Caki2 (cell line): ENCODE measurements around the gene DCLK1. TPM values are rescaled to one million over a fixed set of nuclear protein-coding genes. Genes with fewer than 3 reads are reported as not detected.

Experiments
- DNase-seq: peaks from one replicate; pipeline ENCODE4 v3.0.0-alpha.2; 2015; ENCODE audit warnings: low read depth
- in situ Hi-C: cut with HindIII; loops from 2 replicates; pipeline ENCODE4 v1.10.0; 2016; ENCODE audit warnings: low sequenced_read_pairs, low pct_unique_long_range_greater_than_20kb, mixed read lengths
- total RNA-seq: library from RNA; depleted of rRNA; stranded (reverse); fragments of >200 nt; shearing (Covaris generic); gene quantifications from 2 replicates; pipeline ENCODE4 v1.2.3, GENCODE V29; 2014; ENCODE audit warnings: low replicate concordance

The DCLK1 gene
- total RNA-seq, 1 experiment from 2014 or later = 3.7 TPM

- DNase-seq = no peak
- in situ Hi-C loops = no loop called here
Measured at GRCh38 chr13:35839806-35840205, 291.4 kb downstream of the DCLK1 start.

DNA sequence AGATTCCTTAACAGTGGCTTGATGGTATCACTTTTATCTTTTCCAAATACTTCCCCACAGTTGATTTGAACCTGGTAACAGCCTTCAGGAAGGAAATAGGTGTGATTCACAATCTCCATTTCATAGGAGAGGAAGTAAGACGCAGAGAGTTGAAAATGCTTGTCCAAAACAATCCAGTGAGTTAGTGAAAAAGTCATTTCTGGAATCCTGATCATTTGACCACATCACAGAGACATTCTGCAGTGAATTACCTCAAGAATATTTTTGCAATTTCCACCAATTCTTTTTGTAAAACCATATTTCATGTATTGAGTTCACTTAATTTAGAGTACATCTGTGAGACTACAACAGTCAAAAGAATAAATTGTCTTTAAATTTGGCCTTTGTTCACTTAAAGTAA is 292.8 kb downstream of the DCLK1 start:
- no peak for DNase-seq
- in situ Hi-C loops = no loop called here

- in situ Hi-C loops = no loop called here
- DNase-seq = no peak
Measured at GRCh38 chr13:35836446-35836845, 294.7 kb downstream of the DCLK1 start.

DNA sequence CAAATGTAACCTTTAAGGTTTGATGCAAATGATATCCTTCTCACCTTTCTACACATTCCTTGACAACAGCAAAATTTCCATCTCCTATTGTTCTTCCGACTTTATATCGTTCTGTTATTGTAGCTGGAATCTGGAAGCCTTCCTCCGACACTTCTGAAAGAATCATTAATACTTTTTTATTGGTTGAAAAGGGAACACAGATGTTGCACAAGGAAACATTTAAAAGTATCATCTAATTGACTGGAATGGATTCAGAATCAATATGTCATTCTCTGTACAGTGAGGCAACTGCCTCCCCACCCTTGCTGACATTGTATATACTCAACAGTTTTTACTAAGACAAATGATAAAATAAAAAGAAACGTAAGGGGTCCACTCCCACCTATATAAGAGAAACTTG is 295.2 kb downstream of the DCLK1 start:
- in situ Hi-C loops = no loop called here
- no peak for DNase-seq

GRCh38 chr13:35833608-35834275 is 297.4 kb downstream of the DCLK1 start:
- DNase-seq = no peak
- in situ Hi-C loops = no loop called here

DNA sequence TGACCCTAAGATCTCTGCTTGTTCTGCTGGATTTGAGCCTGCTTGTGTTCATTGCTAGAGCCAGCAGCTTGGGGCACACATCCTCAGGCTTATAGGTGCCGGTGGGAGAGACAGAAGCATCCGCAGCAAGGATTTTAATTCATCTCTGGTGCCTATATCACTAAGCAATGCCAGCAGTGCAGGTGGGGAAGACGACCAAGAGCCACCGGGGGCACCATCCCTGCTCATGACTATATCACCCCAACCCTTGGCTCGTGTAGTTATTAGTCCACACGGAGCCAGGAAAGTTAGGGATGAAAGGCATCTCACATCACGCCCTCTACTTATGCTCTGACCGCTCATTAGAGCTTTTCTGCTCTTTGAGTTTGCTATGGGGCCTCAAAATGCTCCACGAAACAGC is 298.2 kb downstream of the DCLK1 start:
- in situ Hi-C loops = no loop called here
- no peak for DNase-seq

- in situ Hi-C loops = no loop called here
- DNase-seq = no peak
Measured at GRCh38 chr13:35832551-35832950, 298.6 kb downstream of the DCLK1 start.

- DNase-seq = no peak
- in situ Hi-C loops = no loop called here
Measured at GRCh38 chr13:35830850-35831450, 300.2 kb downstream of the DCLK1 start.

- in situ Hi-C loops = no loop called here
- no peak for DNase-seq
Measured at GRCh38 chr13:35826626-35827254, 304.4 kb downstream of the DCLK1 start.

DNA sequence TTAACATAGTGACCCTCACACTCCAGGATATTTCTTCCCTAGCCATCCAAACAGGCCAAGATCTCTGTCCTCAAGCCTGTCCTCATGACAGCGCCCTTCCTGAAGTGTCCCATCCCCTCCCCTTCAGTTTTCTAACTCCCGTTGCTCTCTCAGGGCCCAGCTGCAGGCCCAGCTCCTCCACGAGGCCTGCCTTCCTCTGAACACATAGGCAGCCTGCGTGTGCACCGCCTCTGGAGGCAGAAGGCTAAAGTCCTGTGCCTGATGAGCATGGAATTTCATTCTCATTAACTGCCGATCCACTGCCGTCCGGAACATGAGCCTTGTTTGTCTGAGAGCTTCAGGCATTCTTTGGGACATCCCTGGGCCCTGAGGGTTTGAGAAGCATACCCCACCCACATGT is 306.4 kb downstream of the DCLK1 start:
- no peak for DNase-seq
- in situ Hi-C loops = no loop called here

DNA sequence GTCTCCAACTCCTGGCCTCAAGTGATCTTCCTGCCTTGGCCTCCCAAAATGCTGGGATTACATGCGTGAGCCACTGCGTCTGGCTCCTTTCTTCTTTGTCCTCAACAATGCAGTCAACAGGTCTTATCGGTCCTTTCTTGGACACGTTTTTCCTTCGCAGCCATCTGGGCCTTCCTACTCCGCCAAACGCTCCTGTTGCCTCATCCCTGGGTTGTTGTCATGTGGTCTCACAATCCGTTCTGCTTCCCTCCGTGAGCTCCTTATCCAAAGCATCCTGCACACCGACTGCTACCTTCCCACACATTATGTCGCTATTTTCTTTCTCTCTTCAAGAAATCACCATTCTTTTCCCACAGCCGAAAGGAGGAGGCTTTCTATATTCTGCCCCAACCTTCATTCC is 306.8 kb downstream of the DCLK1 start:
- DNase-seq = no peak
- in situ Hi-C loops = no loop called here

DNA sequence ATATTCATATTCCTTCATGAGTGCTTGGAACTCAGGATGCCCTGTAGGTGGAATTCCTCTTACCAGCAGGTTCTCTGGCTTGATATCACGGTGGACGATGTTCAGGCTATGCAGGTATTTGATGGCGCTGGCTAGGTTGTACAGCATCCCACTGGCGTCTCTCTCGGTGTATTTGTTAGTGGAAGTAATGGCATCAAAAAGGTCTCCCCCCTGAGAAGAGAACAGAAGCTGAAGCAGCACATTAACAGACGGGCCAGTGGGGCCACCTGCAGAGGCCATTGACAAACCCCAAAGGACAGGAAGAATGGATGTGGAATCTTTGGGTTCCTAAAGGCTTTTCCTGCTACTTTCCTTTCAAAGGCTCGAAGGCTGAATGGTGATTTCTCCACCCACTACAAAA is 308.5 kb downstream of the DCLK1 start:
- in situ Hi-C loops = no loop called here
- no peak for DNase-seq

GRCh38 chr13:35818633-35819067 is 312.5 kb downstream of the DCLK1 start:
- peak; percentile 4 for DNase-seq
- in situ Hi-C loops = no loop called here

- in situ Hi-C loops = no loop called here
- DNase-seq = no peak
Measured at GRCh38 chr13:35817642-35818607, 313.3 kb downstream of the DCLK1 start.

DNA sequence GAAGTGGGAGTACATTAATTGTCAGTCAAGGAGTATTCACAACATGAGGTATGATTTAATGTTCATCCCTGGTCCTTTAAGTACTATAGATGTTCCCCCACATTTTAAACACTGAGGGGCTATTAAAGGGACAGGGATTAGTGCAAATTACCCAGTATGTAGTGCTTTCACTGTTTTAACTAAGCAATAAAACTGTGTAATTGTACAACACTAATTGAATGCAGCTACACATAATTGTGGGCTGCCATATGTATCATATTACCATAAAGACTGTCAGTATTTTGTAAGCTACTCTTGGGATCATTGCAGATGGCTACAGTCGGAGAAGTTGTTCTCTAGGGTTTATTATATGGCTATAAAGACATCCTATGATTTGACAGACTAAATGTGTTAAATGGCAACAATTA is 316.6 kb downstream of the DCLK1 start:
- in situ Hi-C loops = no loop called here
- DNase-seq = no peak

- no peak for DNase-seq
- in situ Hi-C loops = no loop called here
Measured at GRCh38 chr13:35812736-35813135, 318.4 kb downstream of the DCLK1 start.

- in situ Hi-C loops = no loop called here
- DNase-seq = no peak
Measured at GRCh38 chr13:35810321-35810720, 320.9 kb downstream of the DCLK1 start.

DNA sequence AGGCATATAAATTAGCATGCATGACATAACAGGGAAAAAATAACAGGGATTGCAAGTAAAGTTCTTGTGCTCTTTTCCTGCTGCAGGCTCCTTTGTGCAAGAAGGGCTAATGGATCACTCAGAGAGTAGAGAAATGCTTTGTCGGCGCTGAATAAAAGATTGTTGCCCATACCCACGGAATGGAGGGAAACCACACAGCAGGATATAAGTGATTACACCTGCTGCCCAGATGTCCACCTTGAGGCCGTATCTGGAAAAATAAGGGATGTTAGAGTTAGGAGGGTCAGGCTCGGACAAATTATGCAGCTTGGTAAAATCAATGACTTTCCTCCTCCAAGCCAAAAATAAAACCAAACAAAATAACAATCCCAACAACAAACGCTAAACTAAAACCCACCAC is 322.3 kb downstream of the DCLK1 start:
- in situ Hi-C loops = no loop called here
- DNase-seq = no peak

- no peak for DNase-seq
- in situ Hi-C loops = no loop called here
Measured at GRCh38 chr13:35804901-35805300, 326.3 kb downstream of the DCLK1 start.
